ENCODE data around the gene TEDC1. TPM values are rescaled to one million over a fixed set of nuclear protein-coding genes. Genes with fewer than 3 reads are reported as not detected.

TEDC1 gene
- total RNA-seq, 1 experiment from 2014 or later, result 17.6 TPM

DNA sequence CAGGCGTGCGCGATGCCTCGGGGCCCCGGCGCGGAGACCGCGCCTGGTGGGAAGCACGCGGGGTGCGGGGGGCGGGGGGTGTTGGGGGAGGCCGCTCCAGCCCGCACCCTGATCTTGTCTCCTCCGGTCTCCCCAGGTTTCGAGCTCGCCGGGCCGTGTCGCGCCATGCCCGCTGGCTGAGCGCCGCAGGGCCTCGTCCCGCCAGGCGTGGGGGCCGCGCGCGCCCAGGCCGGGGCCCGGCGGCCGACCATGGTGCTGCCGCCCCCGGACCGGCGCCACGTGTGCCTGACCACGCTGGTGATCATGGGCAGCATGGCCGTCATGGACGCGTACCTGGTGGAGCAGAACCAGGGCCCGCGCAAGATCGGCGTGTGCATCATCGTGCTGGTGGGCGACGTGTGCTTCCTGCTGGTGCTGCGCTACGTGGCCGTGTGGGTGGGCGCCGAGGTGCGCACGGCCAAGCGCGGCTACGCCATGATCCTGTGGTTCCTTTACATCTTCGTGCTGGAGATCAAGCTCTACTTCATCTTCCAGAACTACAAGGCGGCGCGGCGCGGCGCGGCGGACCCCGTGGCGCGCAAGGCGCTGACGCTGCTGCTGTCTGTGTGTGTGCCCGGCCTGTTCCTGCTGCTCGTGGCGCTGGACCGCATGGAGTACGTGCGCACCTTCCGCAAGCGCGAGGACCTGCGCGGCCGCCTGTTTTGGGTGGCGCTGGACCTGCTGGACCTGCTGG lies 37.7 kb downstream of the TEDC1 start:
- DNase-seq (ENCODE audit: unreplicated experiment), result no peak
- POLR2A ChIA-PET, result interaction anchor here (1.0 kb wide), 1 partner anchor 47 kb away, joined by 5 read pairs; no protein-coding TSS in a partner anchor
- H3K27ac Mint-ChIP-seq (ENCODE audit: low read depth, unreplicated experiment), result no peak overlapping the region
- TF ChIP-seq, protein P1, sequence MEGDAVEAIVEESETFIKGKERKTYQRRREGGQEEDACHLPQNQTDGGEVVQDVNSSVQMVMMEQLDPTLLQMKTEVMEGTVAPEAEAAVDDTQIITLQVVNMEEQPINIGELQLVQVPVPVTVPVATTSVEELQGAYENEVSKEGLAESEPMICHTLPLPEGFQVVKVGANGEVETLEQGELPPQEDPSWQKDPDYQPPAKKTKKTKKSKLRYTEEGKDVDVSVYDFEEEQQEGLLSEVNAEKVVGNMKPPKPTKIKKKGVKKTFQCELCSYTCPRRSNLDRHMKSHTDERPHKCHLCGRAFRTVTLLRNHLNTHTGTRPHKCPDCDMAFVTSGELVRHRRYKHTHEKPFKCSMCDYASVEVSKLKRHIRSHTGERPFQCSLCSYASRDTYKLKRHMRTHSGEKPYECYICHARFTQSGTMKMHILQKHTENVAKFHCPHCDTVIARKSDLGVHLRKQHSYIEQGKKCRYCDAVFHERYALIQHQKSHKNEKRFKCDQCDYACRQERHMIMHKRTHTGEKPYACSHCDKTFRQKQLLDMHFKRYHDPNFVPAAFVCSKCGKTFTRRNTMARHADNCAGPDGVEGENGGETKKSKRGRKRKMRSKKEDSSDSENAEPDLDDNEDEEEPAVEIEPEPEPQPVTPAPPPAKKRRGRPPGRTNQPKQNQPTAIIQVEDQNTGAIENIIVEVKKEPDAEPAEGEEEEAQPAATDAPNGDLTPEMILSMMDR (IDR thresholded peaks at IDR 0.05; ENCODE audit: unreplicated experiment), result no peak
- H3K27me3 Mint-ChIP-seq (ENCODE audit: insufficient read depth, unreplicated experiment), result peaks cover 15% of the 10 kb centered on the region
- CTCF ChIA-PET, result interaction anchor here (0.6 to 1.9 kb wide), 6 partner anchors 10 to 1397 kb away, joined by 3 to 8 read pairs (median 4); no protein-coding TSS in a partner anchor
- H3K4me1 Mint-ChIP-seq (ENCODE audit: insufficient read depth, unreplicated experiment), result no peaks in the 10 kb centered on the region
- no peaks in the 10 kb centered on the region for H3K9me3 Mint-ChIP-seq (ENCODE audit: unreplicated experiment)
- BruUV-seq (replicated peaks), result no TSS peak
- H3K4me3 Mint-ChIP-seq (ENCODE audit: unreplicated experiment), result peak overlapping the region; percentile 65
- H3K36me3 Mint-ChIP-seq (ENCODE audit: insufficient read depth, unreplicated experiment), result no peaks in the 10 kb centered on the region
- intact Hi-C loops (cut with micrococcal nuclease), result loop anchor here (2.0 to 5.0 kb wide), 2 partner anchors 38 to 156 kb away; partner anchors contain the start of gene TEDC1

DNA sequence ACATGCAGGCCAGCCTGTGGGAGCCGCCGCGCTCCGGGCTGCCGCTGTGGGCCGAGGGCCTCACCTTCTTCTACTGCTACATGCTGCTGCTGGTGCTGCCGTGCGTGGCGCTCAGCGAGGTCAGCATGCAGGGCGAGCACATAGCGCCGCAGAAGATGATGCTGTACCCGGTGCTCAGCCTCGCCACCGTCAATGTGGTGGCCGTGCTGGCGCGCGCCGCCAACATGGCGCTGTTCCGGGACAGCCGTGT lies 38.2 kb downstream of the TEDC1 start:
- peaks cover 20% of the 10 kb centered on the region for H3K27me3 Mint-ChIP-seq (ENCODE audit: insufficient read depth, unreplicated experiment)
- no peaks in the 10 kb centered on the region for H3K9me3 Mint-ChIP-seq (ENCODE audit: unreplicated experiment)
- H3K36me3 Mint-ChIP-seq (ENCODE audit: insufficient read depth, unreplicated experiment), result no peaks in the 10 kb centered on the region
- no peak for DNase-seq (ENCODE audit: unreplicated experiment)
- H3K27ac Mint-ChIP-seq (ENCODE audit: low read depth, unreplicated experiment), result no peak overlapping the region
- intact Hi-C loops (cut with micrococcal nuclease), result loop anchor here (2.0 to 5.0 kb wide), 2 partner anchors 38 to 157 kb away; partner anchors contain the start of gene TEDC1
- no peaks in the 10 kb centered on the region for H3K4me1 Mint-ChIP-seq (ENCODE audit: insufficient read depth, unreplicated experiment)
- H3K4me3 Mint-ChIP-seq (ENCODE audit: unreplicated experiment), result no peak overlapping the region
- TF ChIP-seq, protein P1 (IDR thresholded peaks at IDR 0.05; ENCODE audit: unreplicated experiment), result no peak
- CTCF ChIA-PET, result interaction anchor here (0.9 to 1.9 kb wide), 4 partner anchors 9 to 1397 kb away, joined by 4 to 8 read pairs (median 4); no protein-coding TSS in a partner anchor
- no TSS peak for BruUV-seq (replicated peaks)
- POLR2A ChIA-PET, result no interaction called here

DNA sequence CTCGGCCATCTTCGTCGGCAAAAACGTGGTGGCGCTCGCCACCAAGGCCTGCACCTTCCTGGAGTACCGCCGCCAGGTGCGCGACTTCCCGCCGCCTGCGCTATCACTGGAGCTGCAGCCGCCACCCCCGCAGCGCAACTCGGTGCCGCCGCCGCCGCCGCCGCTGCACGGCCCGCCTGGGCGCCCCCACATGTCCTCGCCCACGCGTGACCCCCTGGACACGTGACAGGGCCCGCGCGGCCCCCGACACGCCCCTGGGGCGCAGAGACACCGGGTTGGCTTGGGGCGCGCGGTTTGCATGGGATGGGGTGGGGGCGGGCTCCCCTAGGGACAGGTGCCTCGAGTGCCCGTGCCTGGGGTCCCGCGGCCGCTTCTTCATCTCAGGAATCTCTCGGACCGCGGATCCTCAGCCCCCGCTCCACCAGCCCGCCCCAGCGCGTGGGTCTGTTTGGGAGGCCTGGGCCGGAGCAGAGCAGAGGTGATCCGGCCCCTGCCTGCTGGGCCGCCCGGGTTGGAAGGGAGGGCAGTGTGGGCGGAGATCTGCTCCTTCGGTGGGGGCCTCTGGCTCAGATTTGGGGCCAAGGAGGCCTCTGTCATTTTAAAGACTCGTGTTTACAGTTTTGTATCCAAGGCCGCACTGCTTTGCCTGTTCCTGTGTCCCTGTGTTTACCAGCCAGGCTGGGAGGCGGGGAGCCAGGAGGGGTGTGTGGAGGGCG lies 38.7 kb downstream of the TEDC1 start:
- ChIA-PET CTCF (interaction anchor here (0.5 to 1.9 kb wide), 7 partner anchors 9 to 1398 kb away, joined by 3 to 8 read pairs (median 4); no protein-coding TSS in a partner anchor), POLR2A (no interaction called here)
- intact Hi-C loops (cut with micrococcal nuclease), result loop anchor here (2.0 to 5.0 kb wide), 2 partner anchors 39 to 157 kb away; partner anchors contain the start of gene TEDC1
- peaks cover 24% of the 10 kb centered on the region for H3K27me3 Mint-ChIP-seq (ENCODE audit: insufficient read depth, unreplicated experiment)
- no peak overlapping the region for H3K27ac Mint-ChIP-seq (ENCODE audit: low read depth, unreplicated experiment)
- H3K36me3 Mint-ChIP-seq (ENCODE audit: insufficient read depth, unreplicated experiment), result no peaks in the 10 kb centered on the region
- TF ChIP-seq, protein P1 (IDR thresholded peaks at IDR 0.05; ENCODE audit: unreplicated experiment), result no peak
- DNase-seq (ENCODE audit: unreplicated experiment), result no peak
- H3K4me1 Mint-ChIP-seq (ENCODE audit: insufficient read depth, unreplicated experiment), result no peaks in the 10 kb centered on the region
- H3K4me3 Mint-ChIP-seq (ENCODE audit: unreplicated experiment), result no peak overlapping the region
- H3K9me3 Mint-ChIP-seq (ENCODE audit: unreplicated experiment), result no peaks in the 10 kb centered on the region
- no TSS peak for BruUV-seq (replicated peaks)
